Endothelial cell of umbilical vein (primary cell): ENCODE results near the gene CCDC39. TPM values are rescaled to one million over a fixed set of nuclear protein-coding genes. Genes with fewer than 3 reads are reported as not detected.

Experiments
- BruUV-seq: library from RNA; stranded (reverse); fragments of 400-500 nt; replicated peaks from 2 replicates; lab custom pipeline; 2021; lab: Mats Ljungman, UMichigan
- CTCF ChIA-PET: fragments of 300-600, 350-600 bp; sonication (Branson Sonifier 250); formaldehyde crosslinking; loops from one replicate; lab custom pipeline; 2021; ENCODE audit warnings: antibody characterized with exemption, inconsistent platforms; lab: Charles Lee
- POLR2A ChIA-PET: fragments of 300-600, 350-600 bp; sonication (Branson Sonifier 250); formaldehyde crosslinking; loops from one replicate; lab custom pipeline; 2021; ENCODE audit warnings: antibody characterized with exemption, inconsistent platforms; lab: Charles Lee
- DNase-seq: peaks from one replicate; pipeline ENCODE4 v3.0.0-alpha.2; 2011; ENCODE audit warnings: low read depth, low spot score
- FAIRE-seq: peaks from 2 replicates; lab custom pipeline; 2011; peaks lifted over from hg19 to GRCh38; lab: Jason Lieb, UNC
- H2AFZ ChIP-seq: 2 replicates; pipeline ENCODE4 v1.6.0; 2012; ENCODE audit warnings: low read depth, low read length, control low read depth, inconsistent platforms
- H3K27ac ChIP-seq: 2 replicates; pipeline ENCODE4 v1.5.1; 2011; ENCODE audit warnings: low read depth, mild to moderate bottlenecking, control low read depth, low read length, moderate library complexity; ENCODE audit not compliant: insufficient read depth
- H3K27me3 ChIP-seq, 2 experiments: 2 replicates each; pipeline versions ENCODE4 v1.6.0 to v1.6.1; 2011; ENCODE audit warnings: low read length in 2 of 2, mixed read lengths in 1 of 2; ENCODE audit not compliant: control insufficient read depth in 2 of 2, insufficient read depth in 2 of 2
- H3K36me3 ChIP-seq, 2 experiments: 2 replicates in 1 of 2; 3 replicates in 1 of 2; pipeline ENCODE4 v1.5.1; 2011; ENCODE audit warnings: low read length in 2 of 2, mild to moderate bottlenecking in 1 of 2, moderate library complexity in 1 of 2; ENCODE audit not compliant: control insufficient read depth in 2 of 2, insufficient read depth in 2 of 2; ENCODE audit errors: extremely low read depth in 1 of 2
- H3K4me1 ChIP-seq: 3 replicates; pipeline ENCODE4 v1.5.1; 2011; ENCODE audit warnings: mild to moderate bottlenecking, low read length; ENCODE audit not compliant: control insufficient read depth, insufficient read depth; ENCODE audit errors: extremely low read depth
- H3K4me2 ChIP-seq: 2 replicates; pipeline ENCODE4 v1.6.1; 2011; ENCODE audit warnings: low read length, control low read depth, mixed read lengths; ENCODE audit not compliant: insufficient read depth
- H3K4me3 ChIP-seq, 3 experiments: fragments of 200-600 bp in 1 of 3; sonication (generic), shearing (Covaris generic) in 1 of 3; replicated peaks in 1 of 3; 2 replicates each; pipeline ENCODE4 v1.5.1; 2011 to 2016; ENCODE audit warnings: control low read depth in 3 of 3, low read length in 3 of 3, mild to moderate bottlenecking in 2 of 3, inconsistent platforms in 1 of 3, low read depth in 1 of 3, moderate library complexity in 1 of 3; ENCODE audit not compliant: insufficient read depth in 1 of 3
- H3K79me2 ChIP-seq: 2 replicates; pipeline ENCODE4 v1.6.0; 2012; ENCODE audit warnings: low read length, inconsistent platforms; ENCODE audit not compliant: control insufficient read depth, insufficient read depth
- H3K9ac ChIP-seq: replicated peaks from 2 replicates; pipeline ENCODE3; 2011; ENCODE audit warnings: low read length, control low read depth; ENCODE audit not compliant: insufficient read depth; ENCODE audit errors: extremely low read depth
- H3K9me1 ChIP-seq: replicated peaks from 3 replicates; pipeline ENCODE4 v1.6.0; 2011; ENCODE audit warnings: mild to moderate bottlenecking, low read length; ENCODE audit not compliant: control insufficient read depth, insufficient read depth; ENCODE audit errors: extremely low read depth
- H3K9me3 ChIP-seq: replicated peaks from 2 replicates; pipeline ENCODE4 v1.5.1; 2012; ENCODE audit warnings: low read length, inconsistent platforms; ENCODE audit not compliant: control insufficient read depth, insufficient read depth
- H4K20me1 ChIP-seq: replicated peaks from 2 replicates; pipeline ENCODE3; 2011; ENCODE audit warnings: mild to moderate bottlenecking, low read length; ENCODE audit not compliant: control insufficient read depth, insufficient read depth; ENCODE audit errors: extremely low read depth
- CTCF ChIP-seq, 2 donors: IDR thresholded peaks; 1 replicate in 1 of 2; 2 replicates in 1 of 2; pipeline ENCODE4 v1.5.1; 2011; ENCODE audit warnings: low read length in 2 of 2, mild to moderate bottlenecking in 2 of 2, moderate library complexity in 2 of 2, control low read depth in 1 of 2, inconsistent platforms in 1 of 2, low read depth in 1 of 2; ENCODE audit not compliant: insufficient read depth in 1 of 2; ENCODE audit errors: extremely low read depth in 1 of 2
- EZH2 ChIP-seq: IDR thresholded peaks from 2 replicates; pipeline ENCODE4 v1.6.1; 2012; ENCODE audit warnings: borderline replicate concordance, low read depth, mild to moderate bottlenecking, moderate library complexity, low read length, inconsistent platforms; ENCODE audit not compliant: severe bottlenecking
- FOS ChIP-seq: IDR thresholded peaks from 2 replicates; pipeline ENCODE4 v1.6.1; 2011; ENCODE audit warnings: mild to moderate bottlenecking, low read length, moderate library complexity, borderline replicate concordance; ENCODE audit not compliant: insufficient read depth
- GATA2 ChIP-seq: IDR thresholded peaks from 2 replicates; pipeline ENCODE4 v1.7.0; 2011; ENCODE audit warnings: low read depth, mild to moderate bottlenecking, moderate library complexity, mixed read lengths, low read length; ENCODE audit not compliant: insufficient read length, insufficient read depth
- JUN ChIP-seq: IDR thresholded peaks from 2 replicates; pipeline ENCODE4 v1.6.1; 2011; ENCODE audit warnings: borderline replicate concordance, low read depth; ENCODE audit not compliant: insufficient read length, insufficient read depth
- MAX ChIP-seq: IDR thresholded peaks from 2 replicates; pipeline ENCODE4 v1.6.1; 2011; ENCODE audit not compliant: insufficient read depth, insufficient read length
- MYC ChIP-seq: IDR thresholded peaks from one replicate; pipeline ENCODE4 v1.6.1; 2011; ENCODE audit warnings: mild to moderate bottlenecking, low read depth, low read length
- POLR2A ChIP-seq: IDR thresholded peaks from 2 replicates; pipeline ENCODE4 v1.6.1; 2012; ENCODE audit warnings: low read depth, mild to moderate bottlenecking, control low read depth, low read length
- POLR2AphosphoS5 ChIP-seq: IDR thresholded peaks from 2 replicates; pipeline ENCODE4 v1.6.1; 2012; ENCODE audit warnings: low read depth, mild to moderate bottlenecking, control low read depth, low read length, moderate library complexity; ENCODE audit not compliant: insufficient read depth
- dilution Hi-C: fragments of 300-500 bp; cut with MboI; formaldehyde crosslinking; loops from one replicate; pipeline ENCODE4 v1.15.0; 2019; ENCODE audit warnings: low sequenced_read_pairs; ENCODE audit not compliant: extremely low pct_ligation_motif_present
- intact Hi-C: fragments of 100-400 bp; cut with micrococcal nuclease; formaldehyde crosslinking; loops from one replicate; pipeline ENCODE4 v1.10.0; 2022
- polyA plus RNA-seq, 4 experiments: library from polyadenylated mRNA; depleted of rRNA in 3 of 4; stranded (reverse) in 3 of 4; unstranded in 1 of 4; fragments of >200 nt; gene quantifications; 2 replicates each; pipeline versions ENCODE4 v1.2.1 to v1.2.3, GENCODE V29; 2011 to 2012; ENCODE audit warnings: missing spikeins in 1 of 4
- total RNA-seq: library from RNA; stranded (reverse); gene quantifications from 2 replicates; pipeline ENCODE4 v1.2.3, GENCODE V29; 2021

CCDC39 gene
- total and polyA plus RNA-seq, 2 donors (not counting 3 experiments of a cell fraction or from before 2014, with no cell fraction given): not detected

DNA sequence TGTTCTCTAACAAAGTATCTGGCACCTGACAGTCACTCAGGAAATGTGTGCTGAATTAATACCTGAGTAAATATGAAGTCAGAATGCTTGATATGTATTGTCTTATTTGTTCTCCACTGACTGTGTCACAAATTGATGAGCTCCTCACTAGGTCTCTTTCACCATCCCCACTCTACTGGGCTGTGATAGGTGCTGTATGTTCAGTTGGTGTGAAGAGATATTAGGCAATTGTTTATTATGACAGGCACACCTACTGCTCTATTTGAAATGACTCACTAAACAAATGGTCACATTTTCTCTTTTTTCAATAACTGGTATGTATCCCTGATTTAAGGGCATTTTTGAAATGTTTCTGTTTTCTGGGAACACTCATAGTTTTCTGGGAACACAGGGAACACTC lies 25.2 kb upstream of the CCDC39 start:
- Histone ChIP-seq H3K79me2 (no peaks in the 10 kb centered on the region), H2AFZ (no peak overlapping the region), H3K27me3 (no peaks in the 10 kb centered on the region), H3K9me3 (no peaks in the 10 kb centered on the region), H3K36me3 (no peaks in the 10 kb centered on the region), H4K20me1 (no peaks in the 10 kb centered on the region), H3K4me2 (no peak overlapping the region), H3K9ac (no peak overlapping the region), H3K4me3 (no peak overlapping the region), H3K27ac (no peak overlapping the region), H3K4me1 (no peaks in the 10 kb centered on the region), H3K9me1 (no peaks in the 10 kb centered on the region)
- TF ChIP-seq JUN (no peak), CTCF (IDR thresholded peaks at IDR 0.05; ENCODE audit: extremely low read depth in 1 of 2, insufficient read depth in 1 of 2, low read depth in 1 of 2, low read length in 2 of 2) (no peak), POLR2AphosphoS5 (no peak), MAX (no peak), POLR2A (no peak), MYC (no peak), FOS (no peak), GATA2 (no peak), EZH2 (no peak)
- no peak for DNase-seq
- dilution Hi-C loops (no loop called here), intact Hi-C loops (no loop called here)
- FAIRE-seq: no peak
- ChIA-PET POLR2A (no interaction called here), CTCF (no interaction called here)
- BruUV-seq: no TSS peak
